ENCODE measurements around the gene KIF5C. TPM values are rescaled to one million over a fixed set of nuclear protein-coding genes. Genes with fewer than 3 reads are reported as not detected.
A peak's percentile ranks its signal among the peaks of the same experiment; 100 is the strongest.

The KIF5C gene
- total RNA-seq, 4 donors from 2014 or later = 0.75 to 3.2 (median 2.3) TPM

GRCh38 chr2:148922776-148923475, 47.9 kb downstream of the KIF5C start:
- H3K27me3 ChIP-seq = no peaks in the 10 kb centered on the region
- in situ Hi-C loops (cut with MboI; ENCODE audit: low pct_ligation_motif_present in 1 of 4, low pct_unique_long_range_greater_than_20kb in 1 of 4, low sequenced_read_pairs in 3 of 4) = no loop called here
- no peak overlapping the region for H3K4me3 ChIP-seq
- peaks cover 0 to 9% (median 0%) of the 10 kb centered on the region in 4 donors for H3K4me1 ChIP-seq
- no peaks in the 10 kb centered on the region for H3K36me3 ChIP-seq
- no peak overlapping the region for H3K27ac ChIP-seq
- intact Hi-C loops (cut with DNase I; ENCODE audit: low total_unique reads) = no loop called here
- peaks cover 5 to 7% of the 10 kb centered on the region in 2 donors for H3K9me3 ChIP-seq
- DNase-seq = no peak
- 86 to 96% methylated on average over 3 of the region's 3 CpGs for WGBS, 2 donors (ENCODE audit: low coverage in 1 of 2)
- TF ChIP-seq POLR2A (IDR thresholded peaks at IDR 0.05) = no peak
- TF ChIP-seq EP300 (IDR thresholded peaks at IDR 0.05; ENCODE audit: low read depth) = no peak

- no peaks in the 10 kb centered on the region for H3K9me3 ChIP-seq
- no peak for DNase-seq
- no peak overlapping the region for H3K27ac ChIP-seq
- TF ChIP-seq EP300 (IDR thresholded peaks at IDR 0.05; ENCODE audit: low read depth) = no peak
- no peak for TF ChIP-seq POLR2AphosphoS5 (IDR thresholded peaks at IDR 0.05)
- no peak for TF ChIP-seq POLR2A (IDR thresholded peaks at IDR 0.05)
- TF ChIP-seq CTCF (IDR thresholded peaks at IDR 0.05) = no peak
- peaks cover 0 to 9% (median 0%) of the 10 kb centered on the region in 4 donors for H3K4me1 ChIP-seq
- intact Hi-C loops (cut with DNase I; ENCODE audit: low total_unique reads) (no loop called here), in situ Hi-C loops (cut with MboI; ENCODE audit: low pct_ligation_motif_present in 1 of 4, low pct_unique_long_range_greater_than_20kb in 1 of 4, low sequenced_read_pairs in 3 of 4) (no loop called here)
- no peaks in the 10 kb centered on the region for H3K36me3 ChIP-seq
- whole genome bisulfite sequencing, 2 donors (ENCODE audit: low coverage in 1 of 2) = 88 to 90% methylated on average over 3 to 4 of the region's 4 CpGs
- no peaks in the 10 kb centered on the region for H3K27me3 ChIP-seq
- H3K4me3 ChIP-seq = no peak overlapping the region
Measured at GRCh38 chr2:148924514-148925178, 49.6 kb downstream of the KIF5C start.

GRCh38 chr2:148926291-148926961, 51.4 kb downstream of the KIF5C start:
- Histone ChIP-seq H3K36me3 (no peaks in the 10 kb centered on the region), H3K4me1 (peaks cover 0 to 9% (median 0%) of the 10 kb centered on the region in 4 donors), H3K4me3 (peak overlapping the region in 1 of 4 donors; percentile 10), H3K27ac (peak overlapping the region in 2 of 4 donors; percentile 19 to 28), H3K27me3 (no peaks in the 10 kb centered on the region), H3K9me3 (no peaks in the 10 kb centered on the region)
- intact Hi-C loops (cut with DNase I; ENCODE audit: low total_unique reads) (no loop called here), in situ Hi-C loops (cut with MboI; ENCODE audit: low pct_ligation_motif_present in 1 of 4, low pct_unique_long_range_greater_than_20kb in 1 of 4, low sequenced_read_pairs in 3 of 4) (no loop called here)
- peak; percentile 25 to 71 (median 45) for TF ChIP-seq CTCF (IDR thresholded peaks at IDR 0.05)
- no peak for TF ChIP-seq EP300 (IDR thresholded peaks at IDR 0.05; ENCODE audit: low read depth)
- peak; percentile 34 for DNase-seq
- WGBS, 2 donors (ENCODE audit: low coverage in 1 of 2) = 42 to 64% methylated on average over 6 to 33 of the region's 33 CpGs

- peak; percentile 44 for DNase-seq
- Histone ChIP-seq H3K27ac (peak overlapping the region in 2 of 4 donors; percentile 19 to 28), H3K27me3 (no peaks in the 10 kb centered on the region), H3K36me3 (no peaks in the 10 kb centered on the region), H3K9me3 (no peaks in the 10 kb centered on the region), H3K4me3 (peak overlapping the region in 2 of 4 donors; percentile 2 to 10), H3K4me1 (peaks cover 0 to 9% (median 0%) of the 10 kb centered on the region in 4 donors)
- no peak for TF ChIP-seq POLR2AphosphoS5 (IDR thresholded peaks at IDR 0.05)
- TF ChIP-seq POLR2A (IDR thresholded peaks at IDR 0.05) = no peak
- no peak for TF ChIP-seq EP300 (IDR thresholded peaks at IDR 0.05; ENCODE audit: low read depth)
- TF ChIP-seq CTCF (IDR thresholded peaks at IDR 0.05) = no peak
- 48 to 56% methylated on average over 7 to 8 of the region's 11 CpGs for WGBS, 2 donors (ENCODE audit: low coverage in 1 of 2)
- in situ Hi-C loops (cut with MboI; ENCODE audit: low pct_ligation_motif_present in 1 of 4, low pct_unique_long_range_greater_than_20kb in 1 of 4, low sequenced_read_pairs in 3 of 4) (no loop called here), intact Hi-C loops (cut with DNase I; ENCODE audit: low total_unique reads) (no loop called here)
Measured at GRCh38 chr2:148926981-148927401, 52.0 kb downstream of the KIF5C start.
